Subcutaneous adipose tissue (tissue), 4 donors: ENCODE data around the gene GTF3C5. TPM values are rescaled to one million over a fixed set of nuclear protein-coding genes. Genes with fewer than 3 reads are reported as not detected.

Experiments
- total RNA-seq, 4 donors: library from RNA; depleted of rRNA; stranded (reverse); fragments of >200 nt; gene quantifications; one replicate each; pipeline ENCODE4 v1.1.0, GENCODE V29; 2016
- TF ChIP-seq, protein P1 (sequence below): fragments of 450-650 bp; IDR thresholded peaks from one replicate; pipeline ENCODE4 v1.5.1; 2016; ENCODE audit warnings: low read depth, mild to moderate bottlenecking, control low read depth, antibody characterized with exemption, moderate library complexity

Gene GTF3C5
- total RNA-seq, 4 donors from 2014 or later, result 32.0 to 63.1 (median 41.1) TPM

DNA sequence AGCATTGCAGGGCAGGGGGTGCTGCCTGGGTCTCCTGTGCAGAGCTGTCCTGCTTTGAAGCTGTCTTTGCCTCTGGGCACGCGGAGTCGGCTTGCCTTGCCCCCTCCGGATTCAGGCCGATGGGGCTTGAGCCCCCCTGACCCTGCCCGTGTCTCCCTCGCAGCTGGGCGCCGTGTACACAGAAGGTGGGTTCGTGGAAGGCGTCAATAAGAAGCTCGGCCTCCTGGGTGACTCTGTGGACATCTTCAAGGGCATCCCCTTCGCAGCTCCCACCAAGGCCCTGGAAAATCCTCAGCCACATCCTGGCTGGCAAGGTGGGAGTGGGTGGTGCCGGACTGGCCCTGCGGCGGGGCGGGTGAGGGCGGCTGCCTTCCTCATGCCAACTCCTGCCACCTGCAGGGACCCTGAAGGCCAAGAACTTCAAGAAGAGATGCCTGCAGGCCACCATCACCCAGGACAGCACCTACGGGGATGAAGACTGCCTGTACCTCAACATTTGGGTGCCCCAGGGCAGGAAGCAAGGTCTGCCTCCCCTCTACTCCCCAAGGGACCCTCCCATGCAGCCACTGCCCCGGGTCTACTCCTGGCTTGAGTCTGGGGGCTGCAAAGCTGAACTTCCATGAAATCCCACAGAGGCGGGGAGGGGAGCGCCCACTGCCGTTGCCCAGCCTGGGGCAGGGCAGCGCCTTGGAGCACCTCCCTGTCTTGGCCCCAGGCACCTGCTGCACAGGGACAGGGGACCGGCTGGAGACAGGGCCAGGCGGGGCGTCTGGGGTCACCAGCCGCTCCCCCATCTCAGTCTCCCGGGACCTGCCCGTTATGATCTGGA is 33.7 kb downstream of the GTF3C5 start:
- TF ChIP-seq, protein P1, sequence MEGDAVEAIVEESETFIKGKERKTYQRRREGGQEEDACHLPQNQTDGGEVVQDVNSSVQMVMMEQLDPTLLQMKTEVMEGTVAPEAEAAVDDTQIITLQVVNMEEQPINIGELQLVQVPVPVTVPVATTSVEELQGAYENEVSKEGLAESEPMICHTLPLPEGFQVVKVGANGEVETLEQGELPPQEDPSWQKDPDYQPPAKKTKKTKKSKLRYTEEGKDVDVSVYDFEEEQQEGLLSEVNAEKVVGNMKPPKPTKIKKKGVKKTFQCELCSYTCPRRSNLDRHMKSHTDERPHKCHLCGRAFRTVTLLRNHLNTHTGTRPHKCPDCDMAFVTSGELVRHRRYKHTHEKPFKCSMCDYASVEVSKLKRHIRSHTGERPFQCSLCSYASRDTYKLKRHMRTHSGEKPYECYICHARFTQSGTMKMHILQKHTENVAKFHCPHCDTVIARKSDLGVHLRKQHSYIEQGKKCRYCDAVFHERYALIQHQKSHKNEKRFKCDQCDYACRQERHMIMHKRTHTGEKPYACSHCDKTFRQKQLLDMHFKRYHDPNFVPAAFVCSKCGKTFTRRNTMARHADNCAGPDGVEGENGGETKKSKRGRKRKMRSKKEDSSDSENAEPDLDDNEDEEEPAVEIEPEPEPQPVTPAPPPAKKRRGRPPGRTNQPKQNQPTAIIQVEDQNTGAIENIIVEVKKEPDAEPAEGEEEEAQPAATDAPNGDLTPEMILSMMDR, result no peak

DNA sequence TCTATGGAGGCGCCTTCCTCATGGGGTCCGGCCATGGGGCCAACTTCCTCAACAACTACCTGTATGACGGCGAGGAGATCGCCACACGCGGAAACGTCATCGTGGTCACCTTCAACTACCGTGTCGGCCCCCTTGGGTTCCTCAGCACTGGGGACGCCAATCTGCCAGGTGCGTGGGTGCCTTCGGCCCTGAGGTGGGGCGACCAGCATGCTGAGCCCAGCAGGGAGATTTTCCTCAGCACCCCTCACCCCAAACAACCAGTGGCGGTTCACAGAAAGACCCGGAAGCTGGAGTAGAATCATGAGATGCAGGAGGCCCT is 34.2 kb downstream of the GTF3C5 start:
- TF ChIP-seq, protein P1, result no peak

DNA sequence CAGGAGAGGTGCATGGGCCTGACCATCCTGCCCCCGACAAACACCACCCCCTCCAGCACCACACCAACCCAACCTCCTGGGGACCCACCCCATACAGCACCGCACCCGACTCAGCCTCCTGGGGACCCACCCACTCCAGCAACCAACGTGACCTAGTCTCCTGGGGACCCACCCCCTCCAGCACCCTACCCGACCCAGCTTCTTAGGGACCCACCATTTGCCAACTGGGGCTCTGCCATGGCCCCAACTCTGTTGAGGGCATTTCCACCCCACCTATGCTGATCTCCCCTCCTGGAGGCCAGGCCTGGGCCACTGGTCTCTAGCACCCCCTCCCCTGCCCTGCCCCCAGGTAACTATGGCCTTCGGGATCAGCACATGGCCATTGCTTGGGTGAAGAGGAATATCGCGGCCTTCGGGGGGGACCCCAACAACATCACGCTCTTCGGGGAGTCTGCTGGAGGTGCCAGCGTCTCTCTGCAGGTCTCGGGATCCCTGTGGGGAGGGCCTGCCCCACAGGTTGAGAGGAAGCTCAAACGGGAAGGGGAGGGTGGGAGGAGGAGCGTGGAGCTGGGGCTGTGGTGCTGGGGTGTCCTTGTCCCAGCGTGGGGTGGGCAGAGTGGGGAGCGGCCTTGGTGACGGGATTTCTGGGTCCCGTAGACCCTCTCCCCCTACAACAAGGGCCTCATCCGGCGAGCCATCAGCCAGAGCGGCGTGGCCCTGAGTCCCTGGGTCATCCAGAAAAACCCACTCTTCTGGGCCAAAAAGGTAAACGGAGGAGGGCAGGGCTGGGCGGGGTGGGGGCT is 35.6 kb downstream of the GTF3C5 start:
- TF ChIP-seq, protein P1, result no peak

DNA sequence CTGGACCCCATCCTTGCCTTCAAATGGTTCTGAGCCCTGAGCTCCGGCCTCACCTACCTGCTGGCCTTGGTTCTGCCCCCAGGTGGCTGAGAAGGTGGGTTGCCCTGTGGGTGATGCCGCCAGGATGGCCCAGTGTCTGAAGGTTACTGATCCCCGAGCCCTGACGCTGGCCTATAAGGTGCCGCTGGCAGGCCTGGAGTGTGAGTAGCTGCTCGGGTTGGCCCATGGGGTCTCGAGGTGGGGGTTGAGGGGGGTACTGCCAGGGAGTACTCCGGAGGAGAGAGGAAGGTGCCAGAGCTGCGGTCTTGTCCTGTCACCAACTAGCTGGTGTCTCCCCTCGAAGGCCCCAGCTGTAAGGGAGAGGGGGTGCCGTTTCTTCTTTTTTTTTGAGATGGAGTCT is 36.2 kb downstream of the GTF3C5 start:
- TF ChIP-seq, protein P1, result no peak

DNA sequence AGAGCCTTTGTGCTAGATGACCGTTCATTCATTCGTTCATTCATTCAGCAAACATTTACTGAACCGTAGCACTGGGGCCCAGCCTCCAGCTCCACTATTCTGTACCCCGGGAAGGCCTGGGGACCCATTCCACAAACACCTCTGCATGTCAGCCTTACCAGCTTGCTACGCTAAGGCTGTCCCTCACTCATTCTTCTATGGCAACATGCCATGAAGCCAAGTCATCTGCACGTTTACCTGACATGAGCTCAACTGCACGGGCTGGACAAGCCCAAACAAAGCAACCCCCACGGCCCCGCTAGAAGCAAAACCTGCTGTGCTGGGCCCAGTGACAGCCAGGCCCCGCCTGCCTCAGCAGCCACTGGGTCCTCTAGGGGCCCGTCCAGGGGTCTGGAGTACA is 37.0 kb downstream of the GTF3C5 start:
- TF ChIP-seq, protein P1, result no peak

DNA sequence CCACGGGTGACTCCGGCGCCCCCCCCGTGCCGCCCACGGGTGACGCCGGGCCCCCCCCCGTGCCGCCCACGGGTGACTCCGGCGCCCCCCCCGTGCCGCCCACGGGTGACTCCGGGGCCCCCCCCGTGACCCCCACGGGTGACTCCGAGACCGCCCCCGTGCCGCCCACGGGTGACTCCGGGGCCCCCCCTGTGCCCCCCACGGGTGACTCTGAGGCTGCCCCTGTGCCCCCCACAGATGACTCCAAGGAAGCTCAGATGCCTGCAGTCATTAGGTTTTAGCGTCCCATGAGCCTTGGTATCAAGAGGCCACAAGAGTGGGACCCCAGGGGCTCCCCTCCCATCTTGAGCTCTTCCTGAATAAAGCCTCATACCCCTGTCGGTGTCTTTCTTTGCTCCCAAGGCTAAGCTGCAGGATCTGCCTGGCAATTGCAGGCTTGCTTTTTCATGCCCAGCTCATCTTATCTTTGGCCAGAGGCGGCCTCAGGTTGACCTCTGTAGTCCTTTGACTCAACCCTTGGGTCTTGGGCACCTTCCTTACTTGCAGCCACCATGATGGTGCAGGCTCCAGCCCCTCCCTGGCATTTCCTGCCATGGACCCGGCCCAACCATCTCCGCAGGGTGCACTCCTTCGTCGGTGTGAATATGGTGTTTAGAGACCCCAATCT is 40.8 kb downstream of the GTF3C5 start:
- TF ChIP-seq, protein P1, result no peak
